Uterus (tissue), 4 donors: ENCODE measurements around the gene N4BP2L2. TPM values are rescaled to one million over a fixed set of nuclear protein-coding genes. Genes with fewer than 3 reads are reported as not detected.

Source experiments
- DNase-seq, 2 donors: peaks; one replicate each; pipeline ENCODE4 v3.0.0-alpha.2; 2019 to 2020
- H3K27ac ChIP-seq, 2 donors: fragments of 200-600 bp; sonication (generic); 1 replicate in 1 of 2; 2 replicates in 1 of 2; pipeline ENCODE4 v1.5.1; 2016 to 2018
- H3K27me3 ChIP-seq, 2 donors: fragments of 200-600 bp; sonication (generic); one replicate each; pipeline ENCODE4 v1.5.1; 2018 to 2019; ENCODE audit warnings: control low read depth in 1 of 2
- H3K36me3 ChIP-seq, 2 donors: fragments of 200-600 bp; sonication (generic); one replicate each; pipeline ENCODE4 v1.5.1; 2019; ENCODE audit warnings: control low read depth in 1 of 2
- H3K4me1 ChIP-seq, 2 donors: fragments of 200-600 bp; sonication (generic); one replicate each; pipeline ENCODE4 v1.5.1; 2018 to 2019; ENCODE audit warnings: control low read depth in 1 of 2
- H3K4me3 ChIP-seq, 2 donors: fragments of 200-600 bp; sonication (generic); 1 replicate in 1 of 2; 2 replicates in 1 of 2; pipeline ENCODE4 v1.5.1; 2018 to 2019; ENCODE audit warnings: mild to moderate bottlenecking in 1 of 2
- H3K9me3 ChIP-seq, 2 donors: fragments of 200-600 bp; sonication (generic); one replicate each; pipeline ENCODE4 v1.5.1; 2019; ENCODE audit warnings: control low read depth in 1 of 2
- CTCF ChIP-seq, 4 experiments: fragments of 200-600 bp in 2 of 4; fragments of 450-650 bp in 2 of 4; sonication (generic) in 2 of 4; IDR thresholded peaks; one replicate each; pipeline ENCODE4 v1.5.1; 2016 to 2019; ENCODE audit warnings: antibody characterized with exemption in 4 of 4, mild to moderate bottlenecking in 2 of 4, moderate library complexity in 1 of 4
- POLR2A ChIP-seq, 2 donors: fragments of 450-650 bp; IDR thresholded peaks; one replicate each; pipeline ENCODE4 v1.6.1; 2016; ENCODE audit warnings: antibody characterized with exemption in 2 of 2, mild to moderate bottlenecking in 1 of 2, moderate library complexity in 1 of 2
- intact Hi-C: fragments of 100-400 bp; cut with DNase I; formaldehyde crosslinking; loops from one replicate; pipeline ENCODE4 v1.15.1; 2023; ENCODE audit warnings: low total_unique reads
- small RNA-seq: library from RNA; depleted of rRNA; stranded (forward); fragments of <200 nt; gene quantifications from one replicate; pipeline ENCODE3, GENCODE V24; 2016
- total RNA-seq, 4 donors: library from RNA; depleted of rRNA in 3 of 4; stranded (reverse); fragments of >200 nt in 3 of 4; gene quantifications; one replicate each; pipeline versions ENCODE4 v1.1.0 to v1.2.4, GENCODE V29; 2014 to 2023
- donor health status: DM: yes; HTN: yes; CAD: no.

Gene N4BP2L2
- total RNA-seq, 4 donors from 2014 or later = 187 to 288 (median 233) TPM

GRCh38 chr13:32390048-32390447 lies 148.5 kb downstream of the N4BP2L2 start:
- Histone ChIP-seq H3K27ac (no peak overlapping the region), H3K36me3 (no peaks in the 10 kb centered on the region), H3K4me3 (no peak overlapping the region), H3K4me1 (no peaks in the 10 kb centered on the region), H3K9me3 (no peaks in the 10 kb centered on the region), H3K27me3 (no peaks in the 10 kb centered on the region)
- TF ChIP-seq POLR2A (IDR thresholded peaks at IDR 0.05) = no peak
- no peak for TF ChIP-seq CTCF (IDR thresholded peaks at IDR 0.05)
- intact Hi-C loops = no loop called here
- no peak for DNase-seq

GRCh38 chr13:32385410-32385809 lies 153.2 kb downstream of the N4BP2L2 start:
- Histone ChIP-seq H3K9me3 (no peaks in the 10 kb centered on the region), H3K4me1 (no peaks in the 10 kb centered on the region), H3K27me3 (no peaks in the 10 kb centered on the region), H3K36me3 (no peaks in the 10 kb centered on the region), H3K4me3 (no peak overlapping the region), H3K27ac (no peak overlapping the region)
- no peak for TF ChIP-seq CTCF (IDR thresholded peaks at IDR 0.05)
- no peak for TF ChIP-seq POLR2A (IDR thresholded peaks at IDR 0.05)
- intact Hi-C loops = no loop called here
- DNase-seq = no peak

GRCh38 chr13:32384702-32385101 lies 153.9 kb downstream of the N4BP2L2 start:
- no peak for DNase-seq
- TF ChIP-seq POLR2A (IDR thresholded peaks at IDR 0.05) = no peak
- TF ChIP-seq CTCF (IDR thresholded peaks at IDR 0.05) = no peak
- Histone ChIP-seq H3K36me3 (no peaks in the 10 kb centered on the region), H3K27ac (no peak overlapping the region), H3K4me1 (no peaks in the 10 kb centered on the region), H3K9me3 (no peaks in the 10 kb centered on the region), H3K4me3 (no peak overlapping the region), H3K27me3 (no peaks in the 10 kb centered on the region)
- intact Hi-C loops = no loop called here

GRCh38 chr13:32383836-32384618 lies 154.6 kb downstream of the N4BP2L2 start:
- Histone ChIP-seq H3K4me3 (no peak overlapping the region), H3K4me1 (no peaks in the 10 kb centered on the region), H3K36me3 (no peaks in the 10 kb centered on the region), H3K27ac (no peak overlapping the region), H3K27me3 (no peaks in the 10 kb centered on the region), H3K9me3 (no peaks in the 10 kb centered on the region)
- no peak for TF ChIP-seq CTCF (IDR thresholded peaks at IDR 0.05)
- TF ChIP-seq POLR2A (IDR thresholded peaks at IDR 0.05) = no peak
- intact Hi-C loops = no loop called here
- DNase-seq = no peak

Small RNA genes within 50 kb of the gene (small RNA-seq; reads per million reads assigned to genes)
- not detected for gene RF00190

Other genes starting within 250 kb of the N4BP2L2 start
- not detected for gene ZAR1L, start 223.4 kb downstream of the N4BP2L2 start, total RNA-seq
- gene BRCA2, start 223.3 kb downstream of the N4BP2L2 start, total RNA-seq = 10 to 100 TPM in 1 of 4 donors, 1 to 10 TPM in 1, under 1 TPM in 2; 0.26 to 11.5 (median 0.89) TPM
- 10 to 100 TPM in 3 of 4 donors, 1 to 10 TPM in 1; 7.4 to 44.1 (median 21.5) TPM for gene N4BP2L1, start 110.7 kb downstream of the N4BP2L2 start, total RNA-seq
- gene PDS5B, start 47.7 kb upstream of the N4BP2L2 start, total RNA-seq = 100 to 1,000 TPM in 2 of 4 donors, 10 to 100 TPM in 2; 36.6 to 192 (median 91.0) TPM